ENCODE measurements around the gene HNRNPUL2.

- TF ChIP-seq CTCF (IDR thresholded peaks at IDR 0.05; ENCODE audit: low read depth, low read length, poor library complexity, severe bottlenecking), result no peak
- no peak for TF ChIP-seq EZH2phosphoT487 (IDR thresholded peaks at IDR 0.05; ENCODE audit: borderline replicate concordance, low read length)
Observed at GRCh38 chr11:62710001-62710345, 17.3 kb downstream of the HNRNPUL2 start.
